ENCODE measurements around the gene NSMF.

DNA sequence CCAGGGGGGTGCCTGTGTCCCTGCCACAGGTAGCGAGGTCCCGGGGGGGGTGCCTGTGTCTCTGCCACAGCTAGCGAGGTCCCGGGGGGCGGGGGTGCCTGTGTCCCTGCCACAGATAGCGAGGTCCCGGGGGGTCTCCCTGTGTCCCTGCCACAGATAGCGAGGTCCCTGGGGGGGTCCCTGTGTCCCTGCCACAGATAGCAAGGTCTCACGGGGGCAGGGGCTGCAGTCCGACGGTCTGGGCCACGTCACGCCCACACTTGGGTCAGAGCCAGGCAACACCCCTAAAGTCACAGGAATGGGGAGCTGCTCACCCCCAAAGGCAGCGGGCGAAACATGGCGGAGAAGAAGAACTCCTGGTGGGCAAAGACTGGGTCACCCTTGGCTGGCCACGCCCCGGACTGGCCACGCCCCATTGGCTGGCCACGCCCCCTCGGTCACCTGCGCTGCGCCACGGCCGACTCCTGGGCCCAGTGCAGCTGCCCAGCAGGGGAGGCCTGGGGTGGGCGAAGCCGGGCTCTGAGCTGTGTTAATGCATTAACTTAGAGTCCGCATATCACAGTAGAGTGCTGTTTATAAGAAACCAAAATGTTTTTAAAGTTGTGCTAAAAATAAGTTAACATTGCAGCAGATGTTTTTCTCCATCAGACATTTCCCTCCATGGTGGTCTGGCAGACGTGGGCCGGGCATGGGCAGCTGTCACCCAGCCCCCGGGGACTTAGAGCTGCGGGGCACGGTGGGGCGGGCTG, 29.0 kb downstream of the NSMF start:
- TF ChIP-seq NFIC (IDR thresholded peaks at IDR 0.05; ENCODE audit: borderline replicate concordance) (no peak), EP300 (IDR thresholded peaks at IDR 0.05; ENCODE audit: borderline replicate concordance in 1 of 2, low read depth in 1 of 2, low read length in 1 of 2) (no peak)
- TF ChIP-seq, protein P1, sequence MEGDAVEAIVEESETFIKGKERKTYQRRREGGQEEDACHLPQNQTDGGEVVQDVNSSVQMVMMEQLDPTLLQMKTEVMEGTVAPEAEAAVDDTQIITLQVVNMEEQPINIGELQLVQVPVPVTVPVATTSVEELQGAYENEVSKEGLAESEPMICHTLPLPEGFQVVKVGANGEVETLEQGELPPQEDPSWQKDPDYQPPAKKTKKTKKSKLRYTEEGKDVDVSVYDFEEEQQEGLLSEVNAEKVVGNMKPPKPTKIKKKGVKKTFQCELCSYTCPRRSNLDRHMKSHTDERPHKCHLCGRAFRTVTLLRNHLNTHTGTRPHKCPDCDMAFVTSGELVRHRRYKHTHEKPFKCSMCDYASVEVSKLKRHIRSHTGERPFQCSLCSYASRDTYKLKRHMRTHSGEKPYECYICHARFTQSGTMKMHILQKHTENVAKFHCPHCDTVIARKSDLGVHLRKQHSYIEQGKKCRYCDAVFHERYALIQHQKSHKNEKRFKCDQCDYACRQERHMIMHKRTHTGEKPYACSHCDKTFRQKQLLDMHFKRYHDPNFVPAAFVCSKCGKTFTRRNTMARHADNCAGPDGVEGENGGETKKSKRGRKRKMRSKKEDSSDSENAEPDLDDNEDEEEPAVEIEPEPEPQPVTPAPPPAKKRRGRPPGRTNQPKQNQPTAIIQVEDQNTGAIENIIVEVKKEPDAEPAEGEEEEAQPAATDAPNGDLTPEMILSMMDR (IDR thresholded peaks at IDR 0.05): no peak
